Activated naive CD4-positive, alpha-beta T cell treated with Interleukin-2 at 50 U/mL for 16 hours (primary cell): ENCODE results near the gene CYP4X1.
"Not testable (repeated sequence)": the region's sequence is repeated elsewhere in the genome, so short reads cannot be mapped to it uniquely, and the experiment has no call there.

Source experiments
- DNase-seq: peaks from one replicate; pipeline ENCODE4 v3.0.0-alpha.2; 2020

The CYP4X1 gene

DNA sequence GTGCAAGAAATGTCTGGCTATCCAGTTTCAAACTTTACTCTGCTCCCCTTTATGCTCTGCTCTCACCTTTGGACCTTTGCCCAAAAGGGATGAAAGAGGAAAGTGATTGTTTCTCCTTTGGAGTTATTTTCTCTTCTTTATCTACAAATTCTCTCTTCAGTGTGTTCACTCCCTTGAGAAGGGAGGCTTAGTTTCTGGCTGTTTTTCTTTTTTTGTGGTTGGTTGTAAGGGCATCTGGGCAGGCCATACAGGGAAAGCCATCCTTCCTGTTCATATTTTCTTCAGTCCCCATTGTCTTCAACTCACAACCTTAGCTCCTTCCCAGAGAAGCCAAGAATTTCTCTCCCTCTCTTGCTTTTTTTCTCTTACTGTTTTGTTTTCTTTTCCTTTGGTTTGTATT lies 46.0 kb downstream of the CYP4X1 start:
- not testable (repeated sequence) for DNase-seq

DNA sequence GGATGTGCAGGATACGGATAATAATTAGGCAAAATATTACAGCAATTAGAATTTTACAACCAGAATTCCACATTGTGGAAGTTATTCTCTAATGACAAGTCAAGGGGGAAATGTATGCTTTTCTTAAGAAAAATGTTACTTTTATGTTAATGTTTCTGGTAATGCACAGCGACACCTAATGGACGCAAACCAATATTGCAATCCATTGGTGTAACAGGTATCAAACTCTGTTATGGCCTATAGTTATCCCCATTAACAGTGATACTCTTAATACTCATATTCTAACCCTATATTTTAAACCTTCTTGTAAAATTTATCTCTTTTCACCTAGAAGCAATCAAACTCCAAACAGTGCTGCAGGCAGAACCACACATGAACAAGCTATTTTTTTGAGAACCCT lies 65.9 kb downstream of the CYP4X1 start:
- DNase-seq: peak; percentile 24

DNA sequence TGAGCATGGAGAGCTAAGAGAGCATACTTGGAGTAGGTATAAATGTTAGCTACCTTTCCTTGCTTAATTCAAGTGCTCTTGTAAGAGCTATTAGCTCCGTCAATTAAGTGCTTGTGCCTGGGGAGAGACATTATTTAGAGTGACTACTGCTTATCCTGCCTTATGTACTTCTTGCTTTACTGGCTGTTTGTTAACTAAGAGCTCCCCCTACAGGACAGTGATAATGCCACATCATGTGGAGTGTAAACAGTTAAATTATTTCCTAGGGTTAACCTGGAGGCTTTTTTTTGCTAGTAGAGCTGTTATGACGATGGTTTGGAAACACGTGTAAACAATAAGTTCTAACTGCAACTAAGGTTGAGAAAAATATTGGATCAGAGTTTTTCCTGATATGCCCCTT lies 68.0 kb downstream of the CYP4X1 start:
- not testable (repeated sequence) for DNase-seq
